Measurements from ENCODE around the gene SLC30A2.

The SLC30A2 gene

DNA sequence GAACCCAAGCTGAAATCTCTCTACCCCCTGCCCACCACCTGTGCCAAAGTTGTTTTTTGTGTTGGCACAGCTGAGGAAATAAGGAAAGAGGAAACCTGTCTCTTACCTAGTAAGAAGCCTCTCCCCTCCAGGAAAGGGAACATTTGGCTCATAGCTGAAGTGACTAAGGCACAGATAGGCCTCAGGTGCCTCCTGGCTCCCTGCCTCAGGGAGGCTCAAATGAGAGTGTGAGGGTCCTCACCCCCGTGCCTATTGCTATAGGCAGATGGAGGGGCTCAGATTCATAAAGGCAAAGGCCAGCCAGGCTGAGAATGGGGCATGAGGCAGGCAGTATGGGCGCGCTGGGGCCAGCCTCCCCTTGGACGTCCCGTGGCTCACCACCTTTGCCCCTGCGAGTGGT lies 7.4 kb downstream of the SLC30A2 start:
- no peak overlapping the region for H3K27ac ChIP-seq
- TF ChIP-seq, protein P1, sequence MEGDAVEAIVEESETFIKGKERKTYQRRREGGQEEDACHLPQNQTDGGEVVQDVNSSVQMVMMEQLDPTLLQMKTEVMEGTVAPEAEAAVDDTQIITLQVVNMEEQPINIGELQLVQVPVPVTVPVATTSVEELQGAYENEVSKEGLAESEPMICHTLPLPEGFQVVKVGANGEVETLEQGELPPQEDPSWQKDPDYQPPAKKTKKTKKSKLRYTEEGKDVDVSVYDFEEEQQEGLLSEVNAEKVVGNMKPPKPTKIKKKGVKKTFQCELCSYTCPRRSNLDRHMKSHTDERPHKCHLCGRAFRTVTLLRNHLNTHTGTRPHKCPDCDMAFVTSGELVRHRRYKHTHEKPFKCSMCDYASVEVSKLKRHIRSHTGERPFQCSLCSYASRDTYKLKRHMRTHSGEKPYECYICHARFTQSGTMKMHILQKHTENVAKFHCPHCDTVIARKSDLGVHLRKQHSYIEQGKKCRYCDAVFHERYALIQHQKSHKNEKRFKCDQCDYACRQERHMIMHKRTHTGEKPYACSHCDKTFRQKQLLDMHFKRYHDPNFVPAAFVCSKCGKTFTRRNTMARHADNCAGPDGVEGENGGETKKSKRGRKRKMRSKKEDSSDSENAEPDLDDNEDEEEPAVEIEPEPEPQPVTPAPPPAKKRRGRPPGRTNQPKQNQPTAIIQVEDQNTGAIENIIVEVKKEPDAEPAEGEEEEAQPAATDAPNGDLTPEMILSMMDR (conservative IDR thresholded peaks at IDR 0.05) = no peak

DNA sequence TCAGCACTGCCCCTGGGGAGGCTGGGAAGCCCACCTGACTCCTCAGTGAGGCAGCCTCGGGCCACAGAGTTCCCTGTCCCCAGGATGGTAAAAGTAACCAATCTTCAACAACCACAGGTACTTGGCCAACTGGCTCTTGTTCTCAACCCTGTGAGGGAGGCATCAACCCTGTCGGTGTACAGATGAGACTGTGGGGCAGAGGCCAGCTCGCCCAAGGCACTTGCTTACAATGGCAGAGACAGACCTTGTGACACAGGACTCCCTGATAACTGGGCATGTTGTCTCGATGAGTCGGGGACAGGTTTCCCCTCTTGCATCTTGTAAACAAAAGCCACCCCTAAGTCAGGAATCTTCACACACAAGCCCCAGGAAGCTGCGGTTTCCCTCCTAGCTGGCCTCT lies 8.0 kb downstream of the SLC30A2 start:
- H3K27ac ChIP-seq = no peak overlapping the region
- TF ChIP-seq, protein P1 (conservative IDR thresholded peaks at IDR 0.05) = no peak

DNA sequence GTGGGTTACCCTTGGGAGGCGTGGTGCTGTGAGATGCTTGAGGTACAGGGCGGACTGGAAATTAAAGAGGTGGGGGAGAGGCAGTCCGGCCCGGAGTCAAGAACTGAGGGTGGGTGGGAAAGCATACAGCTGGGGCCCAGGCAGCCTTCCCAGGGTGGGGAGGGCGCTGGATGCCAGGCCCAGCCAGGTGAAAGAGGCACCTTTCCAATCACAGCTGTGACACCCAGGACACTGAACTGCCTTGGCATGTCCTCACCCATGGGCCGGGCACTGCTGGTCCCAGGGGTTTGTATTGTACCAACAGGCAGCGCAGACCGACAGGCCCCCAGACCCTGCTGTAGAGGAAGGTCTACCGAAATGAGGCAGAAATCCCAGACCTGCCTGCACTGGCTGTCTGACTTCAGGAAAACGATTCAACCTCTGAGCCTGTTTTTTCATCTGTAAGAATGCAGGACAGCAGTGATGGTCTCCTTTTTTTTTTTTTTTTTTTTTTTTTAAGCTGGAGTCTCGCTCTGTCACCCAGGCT lies 9.1 kb downstream of the SLC30A2 start:
- H3K27ac ChIP-seq = peak overlapping the region; percentile 77; the same call in 1 of the 2 replicates
- TF ChIP-seq, protein P1 (conservative IDR thresholded peaks at IDR 0.05) = no peak

DNA sequence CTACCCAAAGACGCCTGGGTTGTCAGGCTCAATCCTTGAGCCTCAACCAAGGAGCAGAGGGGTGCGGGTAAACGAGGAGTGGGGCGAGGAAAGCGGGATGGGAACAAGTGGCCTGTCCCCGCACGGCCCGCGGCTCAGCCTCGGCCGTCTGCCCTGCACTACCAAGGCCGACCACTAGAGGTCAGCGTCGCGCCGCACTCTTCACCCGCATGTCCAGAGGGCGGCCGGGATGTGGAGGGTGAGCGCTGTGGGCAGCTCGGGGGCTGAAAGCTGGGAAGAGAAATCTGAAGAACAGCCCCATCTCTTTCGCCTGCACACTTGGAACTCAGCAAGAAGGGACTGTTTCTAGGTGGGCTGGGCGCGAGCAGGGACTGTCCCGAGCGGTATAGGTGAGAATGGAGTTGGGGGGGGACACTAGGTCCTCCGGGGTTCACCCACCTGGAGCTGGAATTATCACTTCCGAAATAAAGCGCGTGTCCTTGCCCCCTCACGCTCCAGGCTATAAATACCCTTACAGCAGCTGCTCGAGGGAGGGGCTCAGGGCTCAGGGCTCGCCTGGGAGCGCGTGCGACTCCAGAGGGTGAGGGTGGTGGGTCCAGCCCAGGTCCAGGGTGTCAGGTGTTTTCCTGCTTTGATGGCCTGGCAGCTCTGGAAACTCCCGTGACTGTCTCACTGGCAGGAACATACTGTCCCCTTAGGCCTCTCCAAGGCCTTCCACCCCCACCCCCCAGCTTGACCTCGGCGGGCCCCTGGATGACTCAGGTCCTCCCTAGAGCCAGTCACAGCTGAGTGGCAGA lies 9.8 kb downstream of the SLC30A2 start:
- peak overlapping the region; percentile 77 for H3K27ac ChIP-seq
- TF ChIP-seq, protein P1 (conservative IDR thresholded peaks at IDR 0.05) = peak; percentile 97

DNA sequence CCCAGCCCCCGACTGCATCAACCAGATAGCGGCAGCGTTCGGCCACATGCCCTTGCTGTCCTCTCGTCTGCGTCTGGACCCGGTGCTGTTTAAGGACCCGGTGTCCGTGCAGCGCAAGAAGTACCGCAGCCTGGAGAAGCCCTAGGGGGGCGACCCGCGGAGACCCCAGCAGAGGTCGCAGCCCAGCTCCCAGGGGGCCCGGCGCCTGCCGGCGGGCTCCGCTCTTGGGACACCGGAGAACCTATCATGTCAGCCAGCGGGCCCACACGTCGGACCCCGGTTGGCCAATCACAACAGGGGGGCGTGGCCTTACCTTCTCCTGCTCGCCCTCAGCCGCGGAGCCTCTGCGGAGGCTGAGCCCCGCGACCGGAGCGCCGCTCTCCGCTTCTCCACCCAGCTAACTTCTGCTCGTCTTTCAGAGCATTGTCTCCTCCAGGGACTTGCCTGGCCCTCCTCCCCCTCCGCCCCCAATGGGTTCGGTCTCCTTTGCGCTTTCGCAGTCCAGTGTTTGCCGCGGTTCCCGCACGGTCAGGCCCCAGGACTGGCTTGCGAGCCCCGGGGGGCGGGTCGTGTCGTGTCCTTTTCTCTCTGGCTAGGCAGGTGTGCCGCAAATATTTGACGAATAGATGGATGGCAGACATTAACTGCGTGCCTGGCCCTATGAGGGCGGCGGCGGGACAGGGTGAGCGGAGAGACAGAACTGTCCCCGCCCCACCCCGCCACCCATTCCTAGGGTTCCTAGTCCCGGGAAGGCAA lies 10.5 kb downstream of the SLC30A2 start:
- peak overlapping the region; percentile 77 for H3K27ac ChIP-seq
- TF ChIP-seq, protein P1 (conservative IDR thresholded peaks at IDR 0.05) = no peak

DNA sequence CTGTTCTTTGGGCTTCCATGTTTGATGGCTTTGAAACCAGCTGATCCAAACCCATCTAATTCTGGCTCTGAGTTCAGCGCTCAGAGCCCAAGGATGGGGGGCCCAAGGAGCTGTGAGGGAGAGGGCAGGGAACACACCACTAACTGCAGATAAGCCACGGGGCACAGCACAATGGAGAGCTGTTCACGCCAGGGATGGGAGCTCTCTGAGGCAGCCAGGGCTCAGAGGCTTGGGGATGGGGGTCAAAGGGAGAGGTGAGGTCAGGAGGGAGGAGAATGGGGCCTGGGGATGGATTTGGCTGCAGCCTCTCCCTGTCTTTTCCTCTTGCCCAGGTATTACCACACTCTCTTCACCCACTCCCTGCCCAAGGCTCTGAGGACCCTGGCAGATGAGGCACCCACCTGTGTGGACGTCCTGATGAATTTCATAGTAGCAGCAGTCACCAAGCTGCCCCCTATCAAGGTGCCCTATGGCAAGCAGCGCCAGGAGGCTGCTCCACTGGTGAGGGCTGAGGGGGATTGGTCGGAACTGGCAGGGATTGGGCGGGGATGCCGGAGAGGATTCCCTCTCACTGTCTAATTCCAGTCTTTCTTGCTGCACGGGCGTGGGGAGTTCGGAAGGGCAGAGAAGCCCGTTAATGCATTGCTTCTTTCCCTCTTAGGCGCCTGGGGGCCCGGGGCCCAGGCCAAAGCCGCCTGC lies 11.3 kb downstream of the SLC30A2 start:
- peak overlapping the region; percentile 77 for H3K27ac ChIP-seq
- TF ChIP-seq, protein P1 (conservative IDR thresholded peaks at IDR 0.05) = no peak

Measured in VCaP (cell line).